Chondrocyte (in vitro differentiated cells): ENCODE measurements around the gene ZNF479. TPM values are rescaled to one million over a fixed set of nuclear protein-coding genes. Genes with fewer than 3 reads are reported as not detected.
"Not testable (repeated sequence)": the region's sequence is repeated elsewhere in the genome, so short reads cannot be mapped to it uniquely, and the experiment has no call there.

Source experiments
- DNase-seq: peaks from one replicate; pipeline ENCODE4 v3.0.0; 2021; ENCODE audit warnings: mixed read lengths, low spot score
- H3K27ac Mint-ChIP-seq: one replicate; pipeline ENCODE4 v1.8.0; 2021; ENCODE audit warnings: mild to moderate bottlenecking, moderate library complexity, mixed read lengths; ENCODE audit not compliant: unreplicated experiment
- H3K27me3 Mint-ChIP-seq: 2 replicates; pipeline ENCODE4 v1.8.0; 2021; ENCODE audit warnings: low read depth, mixed read lengths
- H3K36me3 Mint-ChIP-seq: 2 replicates; pipeline ENCODE4 v1.8.0; 2021; ENCODE audit warnings: low read depth, mixed read lengths
- H3K4me1 Mint-ChIP-seq: 2 replicates; pipeline ENCODE4 v1.8.0; 2021; ENCODE audit warnings: low read depth, mild to moderate bottlenecking, mixed read lengths
- H3K4me3 Mint-ChIP-seq: one replicate; pipeline ENCODE4 v1.8.0; 2021; ENCODE audit warnings: mild to moderate bottlenecking, moderate library complexity, mixed read lengths; ENCODE audit not compliant: unreplicated experiment
- H3K9me3 Mint-ChIP-seq: 2 replicates; pipeline ENCODE4 v1.8.0; 2021; ENCODE audit warnings: low read depth, mixed read lengths
- long read RNA-seq: library from polyadenylated mRNA; stranded (forward); transcript quantifications from one replicate; pipeline ENCODE4 v2.0.0, GENCODE V29; 2021
- total RNA-seq: library from RNA; stranded (reverse); gene quantifications from 3 replicates; pipeline ENCODE4 v1.2.1, GENCODE V29; 2021
- TF ChIP-seq, protein P1 (sequence below): fragments of 200-600 bp; sonication (generic); IDR thresholded peaks from 2 replicates; pipeline ENCODE4 v1.5.0; 2021; ENCODE audit warnings: antibody characterized with exemption, mild to moderate bottlenecking, moderate library complexity

The ZNF479 gene
- total RNA-seq = not detected in 3 replicates
- long read RNA-seq = 0 reads

GRCh38 chr7:57132336-57132735, at the start of gene ZNF479:
ZNF479 (minus strand) TSS chr7:57132436; CDS start chr7:57132324, 112 bp downstream.
- not testable (repeated sequence) for DNase-seq, H3K27ac Mint-ChIP-seq, H3K4me1 Mint-ChIP-seq, H3K27me3 Mint-ChIP-seq, H3K36me3 Mint-ChIP-seq, H3K4me3 Mint-ChIP-seq
- H3K9me3 Mint-ChIP-seq = peaks cover 49% of the 10 kb centered on the region

GRCh38 chr7:57182031-57182430, 49.8 kb upstream of the ZNF479 start:
- Mint-ChIP-seq H3K4me3 (no peak overlapping the region), H3K9me3 (peaks cover 23% of the 10 kb centered on the region), H3K27ac (no peak overlapping the region), H3K4me1 (no peaks in the 10 kb centered on the region), H3K36me3 (peaks cover 3% of the 10 kb centered on the region), H3K27me3 (no peaks in the 10 kb centered on the region)
- TF ChIP-seq, protein P1, sequence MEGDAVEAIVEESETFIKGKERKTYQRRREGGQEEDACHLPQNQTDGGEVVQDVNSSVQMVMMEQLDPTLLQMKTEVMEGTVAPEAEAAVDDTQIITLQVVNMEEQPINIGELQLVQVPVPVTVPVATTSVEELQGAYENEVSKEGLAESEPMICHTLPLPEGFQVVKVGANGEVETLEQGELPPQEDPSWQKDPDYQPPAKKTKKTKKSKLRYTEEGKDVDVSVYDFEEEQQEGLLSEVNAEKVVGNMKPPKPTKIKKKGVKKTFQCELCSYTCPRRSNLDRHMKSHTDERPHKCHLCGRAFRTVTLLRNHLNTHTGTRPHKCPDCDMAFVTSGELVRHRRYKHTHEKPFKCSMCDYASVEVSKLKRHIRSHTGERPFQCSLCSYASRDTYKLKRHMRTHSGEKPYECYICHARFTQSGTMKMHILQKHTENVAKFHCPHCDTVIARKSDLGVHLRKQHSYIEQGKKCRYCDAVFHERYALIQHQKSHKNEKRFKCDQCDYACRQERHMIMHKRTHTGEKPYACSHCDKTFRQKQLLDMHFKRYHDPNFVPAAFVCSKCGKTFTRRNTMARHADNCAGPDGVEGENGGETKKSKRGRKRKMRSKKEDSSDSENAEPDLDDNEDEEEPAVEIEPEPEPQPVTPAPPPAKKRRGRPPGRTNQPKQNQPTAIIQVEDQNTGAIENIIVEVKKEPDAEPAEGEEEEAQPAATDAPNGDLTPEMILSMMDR = no peak
- no peak for DNase-seq

DNA sequence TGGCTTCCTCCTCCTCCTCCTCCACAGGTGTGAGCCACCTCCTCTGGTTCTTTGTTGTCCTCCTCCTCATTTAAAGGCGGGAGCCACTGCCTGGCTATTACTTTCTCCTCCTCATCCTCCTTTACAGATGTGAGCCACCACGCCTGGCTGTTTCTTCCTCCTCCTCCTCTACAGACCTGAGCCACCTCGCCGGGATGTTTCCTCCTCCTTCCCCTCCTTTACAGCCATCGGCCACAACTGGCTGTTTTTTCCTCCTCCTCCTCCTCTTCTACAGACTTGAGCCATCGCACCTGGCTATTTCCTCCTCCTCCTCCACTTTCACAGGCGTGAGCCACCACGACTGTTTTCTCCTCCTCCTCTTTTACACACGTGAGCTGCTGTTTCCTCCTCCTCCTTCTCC, 49.0 kb upstream of the ZNF479 start:
- Mint-ChIP-seq H3K9me3 (peaks cover 26% of the 10 kb centered on the region), H3K27me3 (no peaks in the 10 kb centered on the region), H3K27ac (no peak overlapping the region), H3K36me3 (no peaks in the 10 kb centered on the region), H3K4me1 (no peaks in the 10 kb centered on the region), H3K4me3 (no peak overlapping the region)
- no peak for DNase-seq
- TF ChIP-seq, protein P1 = no peak

DNA sequence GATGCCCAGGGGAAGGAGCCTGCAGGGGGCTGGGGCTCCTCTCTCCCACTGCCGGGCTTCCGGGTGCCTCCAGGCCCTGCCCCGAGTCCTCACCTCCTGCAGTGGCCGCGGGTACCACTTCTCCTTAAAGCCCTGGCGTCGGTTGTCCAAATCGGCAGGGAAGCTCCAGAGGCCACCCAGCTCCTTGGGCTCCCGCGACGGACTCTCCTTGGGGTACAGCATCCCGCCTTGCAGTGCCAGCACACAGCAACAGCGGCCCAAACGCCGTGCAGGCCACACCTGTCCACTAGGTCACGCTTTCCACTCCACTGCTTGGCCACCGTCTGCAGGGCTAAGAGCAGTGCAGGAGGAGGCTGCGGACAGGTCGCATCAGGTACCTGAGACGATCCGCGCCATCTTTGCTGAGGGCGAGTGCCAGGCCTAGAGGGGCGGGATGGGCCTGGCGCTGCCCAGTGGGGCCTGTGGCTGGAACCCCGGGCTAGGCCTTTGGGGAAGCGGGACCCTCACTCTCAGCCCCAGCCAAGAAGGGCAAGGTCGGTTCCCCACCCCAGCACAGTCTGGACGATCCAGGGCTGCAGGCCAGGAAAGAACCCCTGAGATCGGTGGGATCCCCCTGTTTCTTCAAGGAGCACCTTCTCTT, 47.7 kb upstream of the ZNF479 start:
- Mint-ChIP-seq H3K36me3 (no peaks in the 10 kb centered on the region), H3K4me1 (no peaks in the 10 kb centered on the region)
- no peak for DNase-seq

GRCh38 chr7:57178768-57179139, 46.5 kb upstream of the ZNF479 start:
- TF ChIP-seq, protein P1 = no peak
- Mint-ChIP-seq H3K9me3 (peaks cover 20% of the 10 kb centered on the region), H3K4me3 (no peak overlapping the region), H3K27me3 (no peaks in the 10 kb centered on the region), H3K27ac (no peak overlapping the region), H3K4me1 (no peaks in the 10 kb centered on the region), H3K36me3 (no peaks in the 10 kb centered on the region)
- no peak for DNase-seq

More for the DNA sequence above, 47.7 kb upstream of the ZNF479 start:
- Mint-ChIP-seq H3K4me3 (no peak overlapping the region), H3K27ac (no peak overlapping the region), H3K27me3 (no peaks in the 10 kb centered on the region), H3K9me3 (peaks cover 23% of the 10 kb centered on the region)
- TF ChIP-seq, protein P1 = no peak
